Lower leg skin (tissue), 4 donors: ENCODE measurements around the gene EIF4A3. TPM values are rescaled to one million over a fixed set of nuclear protein-coding genes. Genes with fewer than 3 reads are reported as not detected.
A peak's percentile ranks its signal among the peaks of the same experiment; 100 is the strongest.

Experiments
- DNase-seq, 2 donors: peaks; one replicate each; pipeline ENCODE4 v3.0.0-alpha.2; 2019; ENCODE audit warnings: low spot score in 2 of 2
- H3K4me3 ChIP-seq: fragments of 200-600 bp; sonication (generic); 2 replicates; pipeline ENCODE4 v1.5.1; 2017; ENCODE audit warnings: mild to moderate bottlenecking, low read depth; ENCODE audit not compliant: poor library complexity, severe bottlenecking
- POLR2A ChIP-seq, 2 donors: fragments of 450-650 bp; IDR thresholded peaks; one replicate each; pipeline ENCODE4 v1.6.1; 2016 to 2017; ENCODE audit warnings: antibody characterized with exemption in 2 of 2, mild to moderate bottlenecking in 1 of 2, moderate library complexity in 1 of 2
- WGBS, 2 donors: methylation state at CpG; one replicate each; pipeline ENCODE4 v1.1.5; 2018; 5-methylcytosine and 5-hydroxymethylcytosine counted together
- intact Hi-C: fragments of 100-400 bp; cut with DNase I; formaldehyde crosslinking; loops from one replicate; pipeline ENCODE4 v1.15.0; 2023; ENCODE audit warnings: low total_unique reads
- total RNA-seq, 4 donors: library from RNA; depleted of rRNA; stranded (reverse); fragments of >200 nt; gene quantifications; one replicate each; pipeline ENCODE4 v1.1.0, GENCODE V29; 2016
- TF ChIP-seq, protein P1 (sequence below), 3 donors: fragments of 450-650 bp; IDR thresholded peaks; one replicate each; pipeline ENCODE4 v1.5.1; 2016; ENCODE audit warnings: antibody characterized with exemption in 3 of 3, mild to moderate bottlenecking in 3 of 3, moderate library complexity in 2 of 3

EIF4A3 gene
- total RNA-seq, 4 donors from 2014 or later, result 70.3 to 87.2 (median 75.3) TPM

DNA sequence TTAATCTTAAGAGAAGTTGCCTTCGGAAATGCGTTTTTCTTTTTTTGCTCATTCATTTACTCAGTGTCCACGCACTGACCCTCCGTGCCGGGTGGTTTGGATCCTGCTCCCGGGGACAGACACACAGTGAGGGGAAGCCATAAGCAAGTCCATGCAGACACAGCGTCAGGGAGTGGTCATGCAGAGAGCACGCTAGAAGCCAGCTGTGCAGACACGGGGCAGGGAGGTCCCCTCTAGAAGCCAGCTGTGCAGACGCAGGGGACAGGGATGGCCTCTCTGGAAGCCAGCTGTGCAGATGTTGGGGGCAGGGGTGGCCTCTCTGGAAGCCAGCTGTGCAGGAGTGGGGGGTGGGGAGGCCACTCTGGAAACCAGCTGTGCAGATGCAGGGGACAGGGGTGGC is 40.8 kb downstream of the EIF4A3 start:
- peak in 1 of 2 donors; percentile 77 for DNase-seq
- TF ChIP-seq POLR2A (IDR thresholded peaks at IDR 0.05), result no peak
- TF ChIP-seq, protein P1, sequence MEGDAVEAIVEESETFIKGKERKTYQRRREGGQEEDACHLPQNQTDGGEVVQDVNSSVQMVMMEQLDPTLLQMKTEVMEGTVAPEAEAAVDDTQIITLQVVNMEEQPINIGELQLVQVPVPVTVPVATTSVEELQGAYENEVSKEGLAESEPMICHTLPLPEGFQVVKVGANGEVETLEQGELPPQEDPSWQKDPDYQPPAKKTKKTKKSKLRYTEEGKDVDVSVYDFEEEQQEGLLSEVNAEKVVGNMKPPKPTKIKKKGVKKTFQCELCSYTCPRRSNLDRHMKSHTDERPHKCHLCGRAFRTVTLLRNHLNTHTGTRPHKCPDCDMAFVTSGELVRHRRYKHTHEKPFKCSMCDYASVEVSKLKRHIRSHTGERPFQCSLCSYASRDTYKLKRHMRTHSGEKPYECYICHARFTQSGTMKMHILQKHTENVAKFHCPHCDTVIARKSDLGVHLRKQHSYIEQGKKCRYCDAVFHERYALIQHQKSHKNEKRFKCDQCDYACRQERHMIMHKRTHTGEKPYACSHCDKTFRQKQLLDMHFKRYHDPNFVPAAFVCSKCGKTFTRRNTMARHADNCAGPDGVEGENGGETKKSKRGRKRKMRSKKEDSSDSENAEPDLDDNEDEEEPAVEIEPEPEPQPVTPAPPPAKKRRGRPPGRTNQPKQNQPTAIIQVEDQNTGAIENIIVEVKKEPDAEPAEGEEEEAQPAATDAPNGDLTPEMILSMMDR (IDR thresholded peaks at IDR 0.05), result no peak

GRCh38 chr17:80105762-80106161 is 41.2 kb downstream of the EIF4A3 start:
- no peak overlapping the region for H3K4me3 ChIP-seq
- TF ChIP-seq, protein P1 (IDR thresholded peaks at IDR 0.05), result no peak
- TF ChIP-seq POLR2A (IDR thresholded peaks at IDR 0.05), result no peak
- DNase-seq, result peak in 1 of 2 donors; percentile 91
- intact Hi-C loops, result no loop called here
- 43 to 55% methylated on average over 19 to 29 of the region's 29 CpGs for WGBS, 2 donors

More for the DNA sequence above, 40.8 kb downstream of the EIF4A3 start:
- H3K4me3 ChIP-seq, result no peak overlapping the region
- intact Hi-C loops, result no loop called here
- WGBS, 2 donors, result 55 to 58% methylated on average over 10 of the region's 10 CpGs

DNA sequence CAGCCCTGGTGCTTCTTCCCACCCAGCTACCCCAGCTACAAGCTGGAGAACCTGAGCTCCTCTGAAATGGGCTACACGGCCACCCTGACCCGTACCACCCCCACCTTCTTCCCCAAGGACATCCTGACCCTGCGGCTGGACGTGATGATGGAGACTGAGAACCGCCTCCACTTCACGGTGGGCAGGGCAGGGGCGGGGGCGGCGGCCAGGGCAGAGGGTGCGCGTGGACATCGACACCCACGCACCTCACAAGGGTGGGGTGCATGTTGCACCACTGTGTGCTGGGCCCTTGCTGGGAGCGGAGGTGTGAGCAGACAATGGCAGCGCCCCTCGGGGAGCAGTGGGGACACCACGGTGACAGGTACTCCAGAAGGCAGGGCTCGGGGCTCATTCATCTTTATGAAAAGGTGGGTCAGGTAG is 42.0 kb downstream of the EIF4A3 start:
- TF ChIP-seq POLR2A (IDR thresholded peaks at IDR 0.05), result no peak
- TF ChIP-seq, protein P1 (IDR thresholded peaks at IDR 0.05), result no peak
- intact Hi-C loops, result no loop called here
- DNase-seq, result no peak
- H3K4me3 ChIP-seq, result no peak overlapping the region
- WGBS, 2 donors, result 83 to 90% methylated on average over 18 of the region's 18 CpGs

GRCh38 chr17:80104321-80104955 is 42.5 kb downstream of the EIF4A3 start:
- no peak overlapping the region for H3K4me3 ChIP-seq
- TF ChIP-seq POLR2A (IDR thresholded peaks at IDR 0.05), result no peak
- TF ChIP-seq, protein P1 (IDR thresholded peaks at IDR 0.05), result no peak
- intact Hi-C loops, result no loop called here
- no peak for DNase-seq
- 51 to 65% methylated on average over 20 to 26 of the region's 26 CpGs for WGBS, 2 donors

DNA sequence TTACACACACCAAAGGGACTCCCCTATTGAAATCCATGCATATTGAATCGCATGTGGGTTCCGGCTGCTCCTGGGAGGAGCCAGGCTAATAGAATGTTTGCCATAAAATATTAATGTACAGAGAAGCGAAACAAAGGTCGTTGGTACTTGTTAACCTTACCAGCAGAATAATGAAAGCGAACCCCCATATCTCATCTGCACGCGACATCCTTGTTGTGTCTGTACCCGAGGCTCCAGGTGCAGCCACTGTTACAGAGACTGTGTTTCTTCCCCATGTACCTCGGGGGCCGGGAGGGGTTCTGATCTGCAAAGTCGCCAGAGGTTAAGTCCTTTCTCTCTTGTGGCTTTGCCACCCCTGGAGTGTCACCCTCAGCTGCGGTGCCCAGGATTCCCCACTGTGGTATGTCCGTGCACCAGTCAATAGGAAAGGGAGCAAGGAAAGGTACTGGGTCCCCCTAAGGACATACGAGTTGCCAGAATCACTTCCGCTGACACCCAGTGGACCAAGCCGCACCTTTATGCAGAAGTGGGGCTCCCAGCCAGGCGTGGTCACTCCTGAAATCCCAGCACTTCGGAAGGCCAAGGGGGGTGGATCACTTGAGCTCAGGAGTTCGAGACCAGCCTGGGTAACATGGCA is 43.4 kb downstream of the EIF4A3 start:
- H3K4me3 ChIP-seq, result no peak overlapping the region
- 86% methylated on average over 17 to 19 of the region's 19 CpGs for WGBS, 2 donors
- DNase-seq, result peak in 1 of 2 donors; percentile 78
- TF ChIP-seq, protein P1 (IDR thresholded peaks at IDR 0.05), result no peak
- TF ChIP-seq POLR2A (IDR thresholded peaks at IDR 0.05), result no peak
- intact Hi-C loops, result no loop called here
